Activated T-cell treated with anti-CD3 and anti-CD28 coated beads for 48 hours (primary cell): ENCODE results near the gene FAM8A1.

Experiments used
- DNase-seq: peaks from one replicate; pipeline ENCODE4 v3.0.0-alpha.2; 2020; ENCODE audit warnings: low read depth

Gene FAM8A1

GRCh38 chr6:17601386-17601703 is 1.2 kb downstream of the FAM8A1 start:
- no peak for DNase-seq

GRCh38 chr6:17602888-17603287 is 2.8 kb downstream of the FAM8A1 start:
- DNase-seq, result no peak

- no peak for DNase-seq
Observed at GRCh38 chr6:17606606-17607005, 6.5 kb downstream of the FAM8A1 start.

GRCh38 chr6:17610835-17611234 is 10.7 kb downstream of the FAM8A1 start:
- no peak for DNase-seq

GRCh38 chr6:17612048-17612447 is 11.9 kb downstream of the FAM8A1 start:
- DNase-seq, result no peak

GRCh38 chr6:17615794-17616193 is 15.7 kb downstream of the FAM8A1 start:
- DNase-seq, result no peak

- DNase-seq, result no peak
Observed at GRCh38 chr6:17621003-17621402, 20.9 kb downstream of the FAM8A1 start.

- no peak for DNase-seq
Observed at GRCh38 chr6:17622144-17622543, 22.0 kb downstream of the FAM8A1 start.

GRCh38 chr6:17624396-17624795 is 24.3 kb downstream of the FAM8A1 start:
- DNase-seq, result no peak

- no peak for DNase-seq
Observed at GRCh38 chr6:17628873-17629272, 28.8 kb downstream of the FAM8A1 start.

- no peak for DNase-seq
Observed at GRCh38 chr6:17629824-17630510, 29.9 kb downstream of the FAM8A1 start.

GRCh38 chr6:17630511-17631073 is 30.5 kb downstream of the FAM8A1 start:
- DNase-seq, result no peak

GRCh38 chr6:17632934-17633333 is 32.8 kb downstream of the FAM8A1 start:
- no peak for DNase-seq

GRCh38 chr6:17633465-17634188 is 33.5 kb downstream of the FAM8A1 start:
- DNase-seq, result no peak

- DNase-seq, result no peak
Observed at GRCh38 chr6:17635568-17635967, 35.5 kb downstream of the FAM8A1 start.

GRCh38 chr6:17638212-17638715 is 38.2 kb downstream of the FAM8A1 start:
- DNase-seq, result no peak

- no peak for DNase-seq
Observed at GRCh38 chr6:17640477-17640917, 40.4 kb downstream of the FAM8A1 start.

- no peak for DNase-seq
Observed at GRCh38 chr6:17648745-17649144, 48.6 kb downstream of the FAM8A1 start.

GRCh38 chr6:17650656-17651309 is 50.7 kb downstream of the FAM8A1 start:
- no peak for DNase-seq

GRCh38 chr6:17653198-17653882 is 53.2 kb downstream of the FAM8A1 start:
- DNase-seq, result no peak

- no peak for DNase-seq
Observed at GRCh38 chr6:17656092-17656491, 56.0 kb downstream of the FAM8A1 start.

GRCh38 chr6:17656644-17657043 is 56.5 kb downstream of the FAM8A1 start:
- no peak for DNase-seq
